ENCODE results near the gene CPSF2. TPM values are rescaled to one million over a fixed set of nuclear protein-coding genes. Genes with fewer than 3 reads are reported as not detected.
"Not testable (repeated sequence)": the region's sequence is repeated elsewhere in the genome, so short reads cannot be mapped to it uniquely, and the experiment has no call there.

CPSF2 gene
- total RNA-seq, 1 experiment from 2014 or later = 55.6 TPM

DNA sequence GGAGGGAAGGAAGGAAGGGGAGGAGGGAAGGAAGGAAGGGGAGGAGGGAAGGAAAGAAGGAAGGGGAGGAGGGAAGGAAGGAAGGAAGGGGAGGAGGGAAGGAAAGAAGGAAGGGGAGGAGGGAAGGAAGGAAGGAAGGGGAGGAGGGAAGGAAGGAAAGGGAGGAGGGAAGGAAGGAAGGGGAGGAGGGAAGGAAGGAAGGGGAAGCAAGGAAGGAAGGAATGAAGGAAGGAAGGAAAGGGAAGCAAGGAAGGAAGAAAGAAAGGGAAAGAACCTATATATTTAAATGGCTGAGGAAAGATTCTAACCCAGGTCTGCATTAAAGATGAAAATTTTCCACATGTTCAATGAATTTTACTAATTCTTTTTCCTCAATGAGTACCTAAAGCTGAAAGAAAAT, 57.4 kb downstream of the CPSF2 start:
- H3K27ac ChIP-seq; H3K4me1 ChIP-seq (replicated peaks); DNase-seq (ENCODE audit: low read depth in 1 of 2, low spot score in 2 of 2): not testable (repeated sequence)

GRCh38 chr14:92185559-92185958, 63.8 kb downstream of the CPSF2 start:
- Histone ChIP-seq H3K9me3 (replicated peaks) (no peaks in the 10 kb centered on the region), H3K4me1 (replicated peaks) (no peaks in the 10 kb centered on the region), H3K27me3 (replicated peaks) (no peaks in the 10 kb centered on the region), H3K27ac (no peak overlapping the region), H3K4me3 (no peak overlapping the region), H3K36me3 (no peaks in the 10 kb centered on the region)
- DNase-seq (ENCODE audit: low read depth in 1 of 2, low spot score in 2 of 2) = no peak

More for the DNA sequence above, 57.4 kb downstream of the CPSF2 start:
- H3K4me3 ChIP-seq; H3K27me3 ChIP-seq (replicated peaks); H3K9me3 ChIP-seq (replicated peaks); H3K36me3 ChIP-seq: not testable (repeated sequence)

GRCh38 chr14:92187616-92188015, 65.8 kb downstream of the CPSF2 start:
- H3K27me3 ChIP-seq (replicated peaks); H3K9me3 ChIP-seq (replicated peaks); H3K4me1 ChIP-seq (replicated peaks); H3K27ac ChIP-seq; DNase-seq (ENCODE audit: low read depth in 1 of 2, low spot score in 2 of 2); H3K4me3 ChIP-seq; H3K36me3 ChIP-seq: not testable (repeated sequence)

- Histone ChIP-seq H3K4me3 (no peak overlapping the region), H3K36me3 (no peaks in the 10 kb centered on the region), H3K27me3 (replicated peaks) (no peaks in the 10 kb centered on the region), H3K4me1 (replicated peaks) (no peaks in the 10 kb centered on the region), H3K27ac (no peak overlapping the region), H3K9me3 (replicated peaks) (no peaks in the 10 kb centered on the region)
- no peak for DNase-seq (ENCODE audit: low read depth in 1 of 2, low spot score in 2 of 2)
These were observed 69.0 kb downstream of the CPSF2 start for GRCh38 chr14:92190768-92191167.

DNA sequence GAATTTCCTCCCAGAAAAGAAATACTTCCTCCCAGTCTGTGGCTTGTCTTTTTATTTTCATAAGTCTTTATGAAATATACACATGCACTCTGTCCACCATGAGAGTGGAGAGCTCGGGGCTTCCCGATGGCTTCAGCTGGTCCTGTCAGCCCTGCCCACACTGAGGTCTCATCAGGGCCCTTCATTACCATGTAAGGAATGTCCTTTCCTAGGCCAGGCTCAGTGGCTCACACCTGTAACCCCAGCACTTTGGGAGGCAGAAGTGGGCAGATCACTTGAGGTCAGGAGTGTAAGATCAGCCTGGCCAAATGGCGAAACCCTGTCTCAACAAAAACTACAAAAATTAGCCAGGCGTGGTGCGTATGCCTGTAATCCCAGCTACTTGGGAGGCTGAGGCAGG, 77.0 kb downstream of the CPSF2 start:
- DNase-seq (ENCODE audit: low read depth in 1 of 2, low spot score in 2 of 2) = no peak
- Histone ChIP-seq H3K27me3 (replicated peaks) (no peaks in the 10 kb centered on the region), H3K4me3 (no peak overlapping the region), H3K36me3 (no peaks in the 10 kb centered on the region), H3K27ac (no peak overlapping the region), H3K4me1 (replicated peaks) (no peaks in the 10 kb centered on the region), H3K9me3 (replicated peaks) (no peaks in the 10 kb centered on the region)

- Histone ChIP-seq H3K4me3 (no peak overlapping the region), H3K27me3 (replicated peaks) (0 out of 2 replicates have a peak, but pooled peaks cover 3% of the 10 kb centered on the region), H3K36me3 (no peaks in the 10 kb centered on the region), H3K9me3 (replicated peaks) (no peaks in the 10 kb centered on the region), H3K4me1 (replicated peaks) (no peaks in the 10 kb centered on the region), H3K27ac (no peak overlapping the region)
- DNase-seq (ENCODE audit: low read depth in 1 of 2, low spot score in 2 of 2) = no peak
These were observed 78.0 kb downstream of the CPSF2 start for GRCh38 chr14:92199763-92200162.

- Histone ChIP-seq H3K9me3 (replicated peaks) (no peaks in the 10 kb centered on the region), H3K27ac (no peak overlapping the region), H3K27me3 (replicated peaks) (0 out of 2 replicates have a peak, but pooled peaks cover 3% of the 10 kb centered on the region), H3K36me3 (no peaks in the 10 kb centered on the region), H3K4me1 (replicated peaks) (no peaks in the 10 kb centered on the region), H3K4me3 (no peak overlapping the region)
- DNase-seq (ENCODE audit: low read depth in 1 of 2, low spot score in 2 of 2) = no peak
These were observed 81.3 kb downstream of the CPSF2 start for GRCh38 chr14:92203116-92203515.

DNA sequence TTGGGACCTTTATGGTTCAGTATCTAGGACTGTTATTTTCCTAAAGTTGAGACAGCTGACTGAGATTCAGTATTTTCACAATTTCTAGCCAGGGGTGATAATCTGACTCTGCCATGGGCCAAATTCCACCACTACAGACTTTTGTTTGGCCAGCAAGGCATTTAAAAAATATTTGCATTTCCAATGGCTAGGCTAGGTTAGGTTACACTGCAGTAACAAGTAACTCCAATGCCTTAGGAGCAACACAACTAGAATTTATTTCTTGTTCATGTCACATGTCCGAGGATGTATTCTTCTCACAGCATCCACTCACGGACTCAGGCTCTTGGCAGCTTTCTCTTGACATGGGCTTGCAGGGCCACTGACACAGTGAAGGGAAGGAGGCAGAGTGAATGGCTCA, 83.0 kb downstream of the CPSF2 start:
- Histone ChIP-seq H3K4me1 (replicated peaks) (no peaks in the 10 kb centered on the region), H3K9me3 (replicated peaks) (no peaks in the 10 kb centered on the region), H3K36me3 (no peaks in the 10 kb centered on the region), H3K27ac (no peak overlapping the region), H3K27me3 (replicated peaks) (0 out of 2 replicates have a peak, but pooled peaks cover 3% of the 10 kb centered on the region), H3K4me3 (no peak overlapping the region)
- no peak for DNase-seq (ENCODE audit: low read depth in 1 of 2, low spot score in 2 of 2)

DNA sequence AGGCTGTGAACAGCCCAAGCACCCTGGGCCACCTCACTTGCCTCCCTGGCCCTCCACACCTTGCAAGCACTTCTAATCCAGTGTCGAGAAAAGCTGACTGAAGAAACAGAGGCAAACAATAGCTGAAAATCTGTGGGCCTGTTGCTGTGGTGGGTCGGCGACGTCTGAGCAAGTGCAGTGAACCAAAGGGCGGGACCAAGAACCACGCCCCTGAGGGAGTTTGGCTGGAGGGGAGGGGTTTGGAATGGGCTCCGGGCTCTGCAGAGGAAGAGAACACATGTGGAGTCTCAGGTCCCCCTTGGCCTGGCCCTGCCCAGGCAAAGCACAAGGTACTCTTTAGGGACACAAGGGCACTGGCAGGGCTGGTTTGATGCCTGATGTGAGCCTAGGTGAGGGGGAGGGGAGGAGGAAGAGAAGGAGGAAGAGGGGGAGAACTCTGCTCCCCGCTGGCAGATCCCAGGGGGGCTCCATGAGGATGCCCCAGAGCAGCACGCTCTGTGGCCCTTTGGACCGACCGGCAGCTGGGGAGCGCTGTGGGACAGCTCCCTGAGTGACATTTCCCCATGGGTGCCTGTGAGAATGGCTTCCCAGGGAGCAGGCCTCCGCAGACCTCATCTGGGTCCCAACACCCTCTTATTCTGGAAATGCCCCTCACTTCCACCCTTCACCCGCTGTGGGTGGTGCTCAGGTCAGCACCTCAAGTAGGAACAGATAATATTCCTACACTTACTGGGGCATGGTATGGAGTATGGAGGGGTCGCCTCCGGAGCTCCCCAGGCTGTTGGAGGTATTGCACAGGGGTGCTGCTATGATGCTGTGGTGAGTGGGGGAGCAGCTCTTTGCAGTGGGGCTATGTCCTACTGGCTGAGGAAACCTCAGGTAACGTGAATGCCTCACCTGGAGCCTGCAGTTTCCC, 85.5 kb downstream of the CPSF2 start:
- Histone ChIP-seq H3K27ac (no peak overlapping the region), H3K27me3 (replicated peaks) (0 out of 2 replicates have a peak, but pooled peaks cover 3% of the 10 kb centered on the region), H3K9me3 (replicated peaks) (no peaks in the 10 kb centered on the region), H3K4me3 (no peak overlapping the region), H3K4me1 (replicated peaks) (no peaks in the 10 kb centered on the region), H3K36me3 (no peaks in the 10 kb centered on the region)
- no peak for DNase-seq (ENCODE audit: low read depth in 1 of 2, low spot score in 2 of 2)

DNA sequence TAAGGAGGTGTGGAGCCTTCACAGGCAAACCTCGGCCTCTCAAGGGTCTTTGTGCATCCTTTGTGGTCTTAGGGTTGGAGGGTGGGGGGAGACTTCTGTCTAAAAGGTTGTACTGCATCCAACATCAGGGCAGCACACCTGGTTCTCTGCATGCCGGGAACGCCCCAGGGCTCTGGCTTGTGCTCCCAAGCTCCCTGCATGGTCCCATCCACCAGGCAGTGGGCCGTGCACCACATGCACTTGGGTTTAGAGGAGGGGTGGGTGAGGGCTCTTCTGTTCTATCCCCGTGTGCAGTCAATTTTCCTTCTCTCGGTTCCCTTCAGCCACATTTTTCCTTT, 86.1 kb downstream of the CPSF2 start:
- DNase-seq (ENCODE audit: low read depth in 1 of 2, low spot score in 2 of 2) = no peak
- H3K27ac ChIP-seq = no peak overlapping the region

DNA sequence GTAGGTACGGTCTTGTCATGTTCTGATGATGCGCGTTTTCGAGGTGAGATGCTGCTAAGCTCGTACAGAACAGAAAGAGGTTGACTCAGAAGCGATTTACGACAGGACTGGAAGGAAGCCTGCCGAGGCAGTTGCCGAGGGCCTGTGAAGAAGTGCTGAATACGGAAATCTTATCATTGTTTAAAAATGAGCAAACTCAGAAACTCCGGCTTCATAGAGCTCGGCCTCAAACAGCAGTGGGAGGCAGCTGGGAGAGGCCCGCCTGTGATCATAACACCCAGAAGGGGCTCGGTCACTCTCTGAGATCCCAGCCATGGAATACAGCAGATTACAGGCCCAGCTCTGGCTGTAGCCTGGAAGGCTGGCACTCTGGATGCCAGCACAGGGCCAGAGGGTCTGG, 87.4 kb downstream of the CPSF2 start:
- no peak for DNase-seq (ENCODE audit: low read depth in 1 of 2, low spot score in 2 of 2)
- H3K27ac ChIP-seq = no peak overlapping the region
- H3K36me3 ChIP-seq = no peaks in the 10 kb centered on the region
- H3K4me1 ChIP-seq (replicated peaks) = no peaks in the 10 kb centered on the region
- H3K27me3 ChIP-seq (replicated peaks) = 0 out of 2 replicates have a peak, but pooled peaks cover 3% of the 10 kb centered on the region
- no peaks in the 10 kb centered on the region for H3K9me3 ChIP-seq (replicated peaks)
- no peak overlapping the region for H3K4me3 ChIP-seq

More for the DNA sequence above, 86.1 kb downstream of the CPSF2 start:
- Histone ChIP-seq H3K4me1 (replicated peaks) (no peaks in the 10 kb centered on the region), H3K4me3 (no peak overlapping the region), H3K36me3 (no peaks in the 10 kb centered on the region), H3K9me3 (replicated peaks) (no peaks in the 10 kb centered on the region), H3K27me3 (replicated peaks) (0 out of 2 replicates have a peak, but pooled peaks cover 3% of the 10 kb centered on the region)

DNA sequence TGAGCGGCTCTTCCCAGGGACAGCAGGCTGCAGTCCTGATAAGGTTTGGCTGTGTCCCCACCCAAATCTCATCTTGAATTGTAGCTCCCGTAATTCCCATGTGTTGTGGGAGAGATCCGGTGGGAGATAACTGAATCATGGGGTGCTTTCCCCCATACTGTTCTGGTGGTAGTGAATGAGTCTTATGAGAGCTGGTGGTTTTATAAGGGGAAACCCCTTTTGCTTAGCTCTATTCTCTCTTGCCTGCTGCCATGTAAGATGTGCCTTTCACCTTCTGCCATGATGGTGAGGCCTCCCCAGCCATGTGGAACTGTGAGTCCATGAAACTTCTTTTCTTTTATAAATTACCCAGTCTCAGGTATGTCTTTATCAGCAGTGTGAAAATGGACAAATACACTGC, 91.4 kb downstream of the CPSF2 start:
- DNase-seq (ENCODE audit: low read depth in 1 of 2, low spot score in 2 of 2); H3K4me1 ChIP-seq (replicated peaks); H3K4me3 ChIP-seq; H3K36me3 ChIP-seq; H3K9me3 ChIP-seq (replicated peaks); H3K27ac ChIP-seq; H3K27me3 ChIP-seq (replicated peaks): not testable (repeated sequence)

- Histone ChIP-seq H3K9me3 (replicated peaks) (no peaks in the 10 kb centered on the region), H3K4me1 (replicated peaks) (no peaks in the 10 kb centered on the region), H3K27ac (no peak overlapping the region), H3K27me3 (replicated peaks) (peaks cover 2% of the 10 kb centered on the region; the same call in 1 of the 2 replicates), H3K36me3 (no peaks in the 10 kb centered on the region), H3K4me3 (no peak overlapping the region)
- DNase-seq (ENCODE audit: low read depth in 1 of 2, low spot score in 2 of 2) = no peak
These were observed 93.8 kb downstream of the CPSF2 start for GRCh38 chr14:92215579-92215978.

- Histone ChIP-seq H3K36me3 (no peaks in the 10 kb centered on the region), H3K4me1 (replicated peaks) (no peaks in the 10 kb centered on the region), H3K27me3 (replicated peaks) (peaks cover 2% of the 10 kb centered on the region; the same call in 1 of the 2 replicates), H3K4me3 (no peak overlapping the region), H3K9me3 (replicated peaks) (no peaks in the 10 kb centered on the region), H3K27ac (no peak overlapping the region)
- DNase-seq (ENCODE audit: low read depth in 1 of 2, low spot score in 2 of 2) = no peak
These were observed 96.2 kb downstream of the CPSF2 start for GRCh38 chr14:92217936-92218335.

Data from SJSA1 (cell line).